Aorta (tissue), 5 donors: ENCODE results near the gene NELL1. TPM values are rescaled to one million over a fixed set of nuclear protein-coding genes. Genes with fewer than 3 reads are reported as not detected.

ENCODE experiments used
- ATAC-seq: fragments of 200-7000 bp; cut with Tn5 transposase; one replicate; pipeline ENCODE4 v1.9.1; 2022; ENCODE audit warnings: moderate library complexity; ENCODE audit not compliant: low FRiP score
- DNase-seq, 2 donors: peaks; one replicate each; pipeline ENCODE4 v3.0.0-alpha.2; 2020
- H3K27ac ChIP-seq, 2 donors: one replicate each; pipeline ENCODE4 v1.5.1; 2013; ENCODE audit warnings: low read length in 2 of 2, mild to moderate bottlenecking in 2 of 2, moderate library complexity in 2 of 2, control low read depth in 1 of 2, inconsistent platforms in 1 of 2, low read depth in 1 of 2
- H3K27me3 ChIP-seq, 2 donors: one replicate each; pipeline ENCODE4 v1.6.1; 2013; ENCODE audit warnings: control low read depth in 1 of 2, low read length in 1 of 2, mild to moderate bottlenecking in 1 of 2, moderate library complexity in 1 of 2; ENCODE audit not compliant: insufficient read depth in 2 of 2, control insufficient read depth in 1 of 2
- H3K36me3 ChIP-seq, 2 donors: one replicate each; pipeline ENCODE4 v1.6.1; 2013; ENCODE audit warnings: control low read depth in 1 of 2, low read length in 1 of 2, mild to moderate bottlenecking in 1 of 2; ENCODE audit not compliant: insufficient read depth in 2 of 2, control insufficient read depth in 1 of 2
- H3K4me1 ChIP-seq, 2 donors: one replicate each; pipeline ENCODE4 v1.6.1; 2013; ENCODE audit warnings: low read length in 2 of 2, control low read depth in 1 of 2, mild to moderate bottlenecking in 1 of 2, moderate library complexity in 1 of 2; ENCODE audit not compliant: insufficient read depth in 2 of 2, control insufficient read depth in 1 of 2
- H3K4me3 ChIP-seq, 2 donors: one replicate each; pipeline ENCODE4 v1.5.1; 2013; ENCODE audit warnings: low read length in 2 of 2, control low read depth in 1 of 2, mild to moderate bottlenecking in 1 of 2
- H3K9me3 ChIP-seq: one replicate; pipeline ENCODE4 v1.6.1; 2013; ENCODE audit warnings: mild to moderate bottlenecking, low read length; ENCODE audit not compliant: control insufficient read depth
- WGBS, 2 donors: extraction: QIAGEN DNeasy Blood & Tissue Kit; methylation state at CpG; one replicate each; pipeline ENCODE4 v1.1.7; 2013; 5-methylcytosine and 5-hydroxymethylcytosine counted together
- intact Hi-C, 2 donors: fragments of 100-400 bp; cut with DNase I; formaldehyde crosslinking; loops; one replicate each; pipeline versions ENCODE4 v1.14.2 to v1.15.0; 2022
- polyA plus RNA-seq, 2 donors: library from polyadenylated mRNA; stranded (reverse); fragments of 200-250 nt; gene quantifications; one replicate each; pipeline ENCODE4 v1.2.3, GENCODE V29; 2013
- total RNA-seq, 2 donors: library from RNA; stranded (reverse); fragmentation: NEBNext Ultra II Directional; extraction: Animal tissue kit (Norgen Biotek cat#: 25700); gene quantifications; one replicate each; pipeline ENCODE4 v1.2.1, GENCODE V29; 2021
- donor health status: healthy with polysubstance abuse.
- donor health status: Bipolar disorder and iron deficiency.
- donor health status: DM: no; HTN: no; CAD: no.
- donor health status: DM: no; HTN: no; CAD: no.
- donor health status: DM: yes; HTN: yes; CAD: no.

The NELL1 gene
- total and polyA plus RNA-seq, 4 donors, result 0.88 TPM; not detected in 3

- no peak for ATAC-seq
- WGBS, 2 donors, result 55 to 79% methylated on average over 2 of the region's 2 CpGs
- no peaks in the 10 kb centered on the region for H3K4me1 ChIP-seq
- H3K9me3 ChIP-seq, result no peaks in the 10 kb centered on the region
- no peak for DNase-seq
- H3K27ac ChIP-seq, result no peak overlapping the region
- no peaks in the 10 kb centered on the region for H3K27me3 ChIP-seq
- intact Hi-C loops, result no loop called here
- H3K4me3 ChIP-seq, result no peak overlapping the region
- H3K36me3 ChIP-seq, result no peaks in the 10 kb centered on the region
Measured at GRCh38 chr11:21177379-21177778, 508.0 kb downstream of the NELL1 start.

GRCh38 chr11:21179770-21180169 is 510.4 kb downstream of the NELL1 start:
- Histone ChIP-seq H3K4me3 (no peak overlapping the region), H3K4me1 (no peaks in the 10 kb centered on the region), H3K36me3 (no peaks in the 10 kb centered on the region), H3K27me3 (no peaks in the 10 kb centered on the region), H3K27ac (no peak overlapping the region), H3K9me3 (no peaks in the 10 kb centered on the region)
- DNase-seq (no peak), ATAC-seq (no peak)
- WGBS, 2 donors, result 68 to 69% methylated on average over 1 of the region's 1 CpG
- intact Hi-C loops, result no loop called here

- H3K36me3 ChIP-seq, result no peaks in the 10 kb centered on the region
- H3K27me3 ChIP-seq, result no peaks in the 10 kb centered on the region
- 54 to 55% methylated on average over 3 of the region's 3 CpGs for WGBS, 2 donors
- H3K27ac ChIP-seq, result no peak overlapping the region
- ATAC-seq, result no peak
- no peaks in the 10 kb centered on the region for H3K9me3 ChIP-seq
- H3K4me3 ChIP-seq, result no peak overlapping the region
- no peak for DNase-seq
- no peaks in the 10 kb centered on the region for H3K4me1 ChIP-seq
- intact Hi-C loops, result no loop called here
Measured at GRCh38 chr11:21180182-21180581, 510.8 kb downstream of the NELL1 start.

GRCh38 chr11:21185959-21186358 is 516.6 kb downstream of the NELL1 start:
- Histone ChIP-seq H3K27me3 (no peaks in the 10 kb centered on the region), H3K4me1 (no peaks in the 10 kb centered on the region), H3K27ac (no peak overlapping the region), H3K36me3 (no peaks in the 10 kb centered on the region), H3K4me3 (no peak overlapping the region), H3K9me3 (no peaks in the 10 kb centered on the region)
- DNase-seq (no peak), ATAC-seq (no peak)
- intact Hi-C loops, result no loop called here

- intact Hi-C loops, result no loop called here
- 89 to 90% methylated on average over 3 of the region's 3 CpGs for WGBS, 2 donors
- Histone ChIP-seq H3K4me1 (no peaks in the 10 kb centered on the region), H3K27ac (no peak overlapping the region), H3K36me3 (no peaks in the 10 kb centered on the region), H3K9me3 (no peaks in the 10 kb centered on the region), H3K4me3 (no peak overlapping the region), H3K27me3 (no peaks in the 10 kb centered on the region)
- no peak for ATAC-seq
- no peak for DNase-seq
Measured at GRCh38 chr11:21190181-21190580, 520.8 kb downstream of the NELL1 start.

GRCh38 chr11:21195995-21196394 is 526.6 kb downstream of the NELL1 start:
- H3K9me3 ChIP-seq, result no peaks in the 10 kb centered on the region
- no peak overlapping the region for H3K27ac ChIP-seq
- intact Hi-C loops, result no loop called here
- no peaks in the 10 kb centered on the region for H3K27me3 ChIP-seq
- DNase-seq (no peak), ATAC-seq (no peak)
- H3K4me1 ChIP-seq, result no peaks in the 10 kb centered on the region
- no peaks in the 10 kb centered on the region for H3K36me3 ChIP-seq
- WGBS, 2 donors, result 42 to 44% methylated on average over 2 of the region's 2 CpGs
- H3K4me3 ChIP-seq, result no peak overlapping the region

GRCh38 chr11:21198498-21198897 is 529.1 kb downstream of the NELL1 start:
- Histone ChIP-seq H3K27ac (no peak overlapping the region), H3K9me3 (no peaks in the 10 kb centered on the region), H3K4me1 (no peaks in the 10 kb centered on the region), H3K27me3 (no peaks in the 10 kb centered on the region), H3K4me3 (no peak overlapping the region), H3K36me3 (no peaks in the 10 kb centered on the region)
- intact Hi-C loops, result no loop called here
- no peak for ATAC-seq
- DNase-seq, result no peak
- WGBS, 2 donors, result 63 to 67% methylated on average over 3 of the region's 3 CpGs

GRCh38 chr11:21205205-21205604 is 535.8 kb downstream of the NELL1 start:
- no peak for DNase-seq
- ATAC-seq, result no peak
- Histone ChIP-seq H3K4me1 (no peaks in the 10 kb centered on the region), H3K9me3 (no peaks in the 10 kb centered on the region), H3K36me3 (no peaks in the 10 kb centered on the region), H3K4me3 (no peak overlapping the region), H3K27me3 (no peaks in the 10 kb centered on the region), H3K27ac (no peak overlapping the region)
- 77 to 81% methylated on average over 8 of the region's 8 CpGs for WGBS, 2 donors
- intact Hi-C loops, result no loop called here

- no peaks in the 10 kb centered on the region for H3K4me1 ChIP-seq
- 74 to 76% methylated on average over 3 of the region's 3 CpGs for WGBS, 2 donors
- H3K4me3 ChIP-seq, result no peak overlapping the region
- intact Hi-C loops, result loop anchor here in 1 of 2 donors (2.0 kb wide), 1 partner anchor 63 kb away; no protein-coding TSS in a partner anchor
- H3K9me3 ChIP-seq, result peaks cover 5% of the 10 kb centered on the region
- H3K36me3 ChIP-seq, result no peaks in the 10 kb centered on the region
- DNase-seq, result no peak
- no peak overlapping the region for H3K27ac ChIP-seq
- no peak for ATAC-seq
- H3K27me3 ChIP-seq, result no peaks in the 10 kb centered on the region
Measured at GRCh38 chr11:21225860-21226259, 556.5 kb downstream of the NELL1 start.
